WERI-Rb-1 (cell line): ENCODE data around the gene NDUFS5.

Experiments used
- DNase-seq: peaks from one replicate; pipeline ENCODE4 v3.0.0-alpha.2; 2020
- H3K27ac ChIP-seq: fragments of 250-450 bp; sonication (Bioruptor Pico); 2 replicates; pipeline ENCODE4 v1.5.1; 2020; ENCODE audit warnings: mild to moderate bottlenecking, moderate library complexity
- H3K27me3 ChIP-seq: fragments of 250-450 bp; sonication (Bioruptor Pico); 2 replicates; pipeline ENCODE4 v1.5.1; 2021; ENCODE audit warnings: mild to moderate bottlenecking, low read depth, moderate library complexity; ENCODE audit not compliant: insufficient read depth, severe bottlenecking
- H3K36me3 ChIP-seq: fragments of 250-450 bp; sonication (Bioruptor Pico); 2 replicates; pipeline ENCODE4 v1.5.1; 2020; ENCODE audit warnings: mild to moderate bottlenecking, moderate library complexity
- H3K4me3 ChIP-seq: 2 replicates; pipeline ENCODE4 v1.5.1; 2011; ENCODE audit warnings: low read depth, mild to moderate bottlenecking, control low read depth, low read length
- H3K9me3 ChIP-seq: fragments of 250-450 bp; sonication (Bioruptor Pico); 2 replicates; pipeline ENCODE4 v1.5.1; 2021; ENCODE audit warnings: mild to moderate bottlenecking, moderate library complexity; ENCODE audit not compliant: severe bottlenecking
- TF ChIP-seq, protein P1 (sequence below): IDR thresholded peaks from 2 replicates; pipeline ENCODE4 v1.5.1; 2011; ENCODE audit warnings: low read depth, mild to moderate bottlenecking, control low read depth, inconsistent platforms, low read length

Gene NDUFS5

DNA sequence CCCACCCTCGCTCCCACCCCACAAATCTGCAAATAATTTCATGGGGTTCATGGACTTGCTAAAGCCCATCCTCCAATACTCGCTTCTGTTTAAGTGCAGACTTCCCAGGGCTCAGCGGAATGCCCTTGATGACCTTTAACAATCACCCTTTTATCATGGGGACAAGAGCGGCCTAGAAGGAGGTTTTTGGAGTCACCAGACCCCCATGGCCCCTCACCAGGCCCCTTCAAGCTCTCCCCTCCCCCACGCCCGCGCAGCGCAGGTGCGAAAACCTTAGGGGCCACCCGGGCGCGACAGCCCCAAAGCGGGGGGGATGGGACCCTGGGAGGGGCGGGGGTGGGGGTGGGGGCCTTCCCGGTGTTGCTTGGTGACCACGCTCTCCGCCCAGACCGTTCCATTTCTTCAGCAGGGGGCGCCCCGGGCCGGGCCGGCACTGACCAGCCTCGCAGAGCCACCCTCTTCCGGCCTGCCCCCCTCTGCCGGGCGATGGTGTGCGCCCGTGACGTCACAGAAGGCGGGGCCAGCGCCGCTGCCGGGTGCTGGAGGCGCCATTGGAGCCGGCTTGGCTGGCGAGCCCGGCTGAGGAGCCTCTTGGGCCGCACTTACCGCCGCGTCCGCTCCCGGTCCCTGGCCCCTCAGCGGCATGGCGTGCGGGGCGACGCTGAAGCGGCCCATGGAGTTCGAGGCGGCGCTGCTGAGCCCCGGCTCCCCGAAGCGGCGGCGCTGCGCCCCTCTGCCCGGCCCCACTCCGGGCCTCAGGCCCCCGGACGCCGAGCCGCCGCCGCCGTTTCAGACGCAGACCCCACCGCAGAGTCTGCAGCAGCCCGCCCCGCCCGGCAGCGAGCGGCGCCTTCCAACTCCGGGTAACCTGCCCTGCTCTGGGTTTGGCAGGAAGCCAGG, 35.2 kb upstream of the NDUFS5 start, which contains the start of gene AKIRIN1:
TSS of gene AKIRIN1 (plus strand) at position 539 of the 900 bp plus-strand sequence. CDS start at position 644, 105 bp downstream.
- H3K9me3 ChIP-seq = no peaks in the 10 kb centered on the region
- no peaks in the 10 kb centered on the region for H3K27me3 ChIP-seq
- H3K36me3 ChIP-seq = peaks cover 29% of the 10 kb centered on the region
- TF ChIP-seq, protein P1, sequence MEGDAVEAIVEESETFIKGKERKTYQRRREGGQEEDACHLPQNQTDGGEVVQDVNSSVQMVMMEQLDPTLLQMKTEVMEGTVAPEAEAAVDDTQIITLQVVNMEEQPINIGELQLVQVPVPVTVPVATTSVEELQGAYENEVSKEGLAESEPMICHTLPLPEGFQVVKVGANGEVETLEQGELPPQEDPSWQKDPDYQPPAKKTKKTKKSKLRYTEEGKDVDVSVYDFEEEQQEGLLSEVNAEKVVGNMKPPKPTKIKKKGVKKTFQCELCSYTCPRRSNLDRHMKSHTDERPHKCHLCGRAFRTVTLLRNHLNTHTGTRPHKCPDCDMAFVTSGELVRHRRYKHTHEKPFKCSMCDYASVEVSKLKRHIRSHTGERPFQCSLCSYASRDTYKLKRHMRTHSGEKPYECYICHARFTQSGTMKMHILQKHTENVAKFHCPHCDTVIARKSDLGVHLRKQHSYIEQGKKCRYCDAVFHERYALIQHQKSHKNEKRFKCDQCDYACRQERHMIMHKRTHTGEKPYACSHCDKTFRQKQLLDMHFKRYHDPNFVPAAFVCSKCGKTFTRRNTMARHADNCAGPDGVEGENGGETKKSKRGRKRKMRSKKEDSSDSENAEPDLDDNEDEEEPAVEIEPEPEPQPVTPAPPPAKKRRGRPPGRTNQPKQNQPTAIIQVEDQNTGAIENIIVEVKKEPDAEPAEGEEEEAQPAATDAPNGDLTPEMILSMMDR = no peak
- H3K27ac ChIP-seq = peak within 1 kb of the TSS; percentile 91
- H3K4me3 ChIP-seq = peak within 1 kb of the TSS; percentile 96
- DNase-seq = peak; percentile 99

DNA sequence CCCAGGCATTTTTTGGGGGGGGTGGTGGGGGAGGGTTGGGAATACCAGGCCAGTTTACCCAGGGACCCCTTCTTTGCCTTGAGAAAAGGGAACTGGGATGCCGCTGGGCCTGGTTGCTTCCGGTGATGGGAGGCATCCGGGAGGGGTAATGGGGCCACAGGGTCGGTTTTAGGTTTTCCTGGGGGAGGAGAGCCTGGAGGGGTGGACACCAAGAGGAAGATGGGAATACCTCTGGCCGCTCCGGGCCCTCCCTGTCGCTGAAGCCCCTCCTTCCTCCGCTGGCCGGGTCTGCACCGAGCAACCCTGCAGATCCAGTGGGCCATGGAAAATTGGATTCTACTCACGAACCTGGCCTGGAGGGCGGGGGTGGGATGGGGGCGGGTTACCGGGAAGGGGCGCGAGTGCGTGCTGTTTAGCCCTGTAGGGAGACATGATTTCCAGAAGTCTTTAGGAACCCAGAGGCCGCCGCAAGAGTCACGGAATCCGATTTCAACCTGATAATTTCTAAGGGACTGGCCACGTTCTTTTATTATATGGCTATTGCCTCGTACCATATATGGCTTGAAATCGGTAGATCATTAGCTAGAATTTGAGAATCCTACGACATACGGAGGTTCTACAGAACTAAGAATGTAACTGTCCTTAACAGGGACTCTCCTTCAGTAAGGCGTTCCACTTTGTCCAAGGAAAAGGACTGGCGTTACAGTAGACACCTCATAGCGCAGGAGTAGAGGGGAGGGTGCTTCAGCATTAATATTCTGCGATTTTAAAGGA, 34.3 kb upstream of the NDUFS5 start:
- Histone ChIP-seq H3K27ac (peak overlapping the region; percentile 91), H3K9me3 (no peaks in the 10 kb centered on the region), H3K27me3 (no peaks in the 10 kb centered on the region), H3K4me3 (peak overlapping the region; percentile 96), H3K36me3 (peaks cover 31% of the 10 kb centered on the region)
- TF ChIP-seq, protein P1 = no peak
- DNase-seq = peak; percentile 42

DNA sequence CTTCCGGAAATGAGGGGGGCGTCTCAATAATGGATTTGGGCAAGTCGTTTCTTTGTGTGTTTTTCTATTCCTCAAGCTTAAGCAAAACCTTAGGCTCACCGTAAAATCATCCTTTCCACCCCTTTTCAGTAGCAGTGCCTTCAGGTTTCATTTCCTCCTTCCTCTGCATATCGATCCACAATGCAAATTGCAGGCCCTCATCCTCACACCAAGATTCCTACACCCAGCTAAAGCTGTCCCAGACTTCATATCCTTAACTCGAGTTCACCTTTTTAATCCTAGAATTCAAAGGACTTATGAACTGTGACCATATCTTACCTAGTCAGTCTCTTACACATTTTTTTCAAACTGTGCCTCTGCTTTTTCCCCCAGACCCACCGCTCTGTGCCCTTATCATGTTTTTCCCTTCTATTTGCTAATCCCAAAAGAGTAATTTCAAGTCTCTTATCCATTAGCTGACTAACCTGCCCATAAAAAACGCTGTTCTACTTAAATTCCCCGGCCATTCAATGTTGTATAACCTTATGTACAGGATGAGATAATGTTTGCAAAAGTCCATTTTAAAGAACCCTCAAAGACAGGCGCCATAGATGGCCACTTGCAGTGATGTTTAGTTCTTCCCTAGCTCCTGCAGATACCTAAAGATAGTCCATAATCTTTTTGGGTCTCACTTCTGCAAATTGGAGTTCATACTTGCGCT, 33.6 kb upstream of the NDUFS5 start:
- no peaks in the 10 kb centered on the region for H3K9me3 ChIP-seq
- TF ChIP-seq, protein P1 = no peak
- no peaks in the 10 kb centered on the region for H3K27me3 ChIP-seq
- no peak overlapping the region for H3K27ac ChIP-seq
- H3K4me3 ChIP-seq = peak overlapping the region; percentile 96
- no peak for DNase-seq
- H3K36me3 ChIP-seq = peaks cover 32% of the 10 kb centered on the region

DNA sequence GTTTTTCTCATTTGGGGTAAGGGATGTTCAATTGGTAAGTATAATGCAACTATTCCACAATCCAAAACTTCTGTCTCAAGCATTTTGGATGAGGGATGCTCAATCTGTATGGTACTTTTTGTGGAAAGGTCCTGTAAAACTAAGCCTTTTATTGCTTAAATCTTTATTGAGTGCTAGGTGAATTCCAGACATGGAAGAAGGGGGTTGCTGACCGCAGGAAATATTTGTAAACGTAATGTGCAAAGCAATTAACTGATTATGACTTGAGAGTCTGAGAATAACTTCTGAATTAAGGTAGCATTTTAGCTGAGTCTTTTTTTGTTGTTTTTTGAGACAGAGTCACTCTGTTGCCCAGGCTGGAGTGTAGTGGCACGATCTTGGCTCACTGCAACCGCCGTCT, 32.0 kb upstream of the NDUFS5 start:
- TF ChIP-seq, protein P1 = no peak

DNA sequence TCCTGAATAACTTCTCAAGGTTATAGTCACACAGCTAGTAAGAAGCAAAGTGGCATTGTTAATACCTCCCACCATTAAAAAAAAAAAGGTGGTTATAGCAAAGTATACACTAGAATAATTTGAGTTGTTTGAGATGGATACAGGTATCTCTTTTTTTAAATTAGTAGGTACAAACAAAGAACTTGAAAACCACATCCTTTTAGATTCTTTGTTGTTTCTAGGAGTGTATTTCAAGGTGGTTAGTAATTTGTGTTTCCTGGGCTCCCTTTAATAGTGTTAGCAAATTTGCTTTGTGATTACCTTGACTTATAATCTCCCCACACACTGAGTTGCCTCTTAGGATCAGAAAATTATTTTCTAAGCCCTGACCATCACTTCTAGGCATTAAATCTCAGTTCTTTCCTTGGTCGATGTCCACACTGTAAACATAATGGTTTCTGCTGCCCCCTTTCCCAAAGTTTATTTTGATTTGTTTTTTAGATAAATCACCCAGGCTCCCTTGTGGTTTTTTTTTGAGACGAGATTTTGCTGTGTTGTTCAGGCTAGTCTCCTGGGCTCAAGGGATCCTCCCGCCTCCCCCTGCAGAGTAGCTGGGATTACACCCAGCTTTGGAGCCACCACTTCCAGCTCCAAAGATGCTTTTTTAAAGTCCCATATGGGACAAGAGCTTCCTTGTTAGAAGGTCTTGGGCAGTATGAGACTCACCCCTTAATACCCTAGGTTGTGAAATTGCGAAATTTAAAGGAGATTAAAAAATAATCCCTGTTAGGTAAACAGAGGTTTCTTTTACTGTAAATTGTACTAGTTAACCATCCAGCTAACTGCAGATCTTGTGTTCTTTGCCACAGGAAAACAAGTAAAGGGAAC, 28.9 kb upstream of the NDUFS5 start:
- no peak overlapping the region for H3K27ac ChIP-seq
- H3K36me3 ChIP-seq = peaks cover 77% of the 10 kb centered on the region
- no peak overlapping the region for H3K4me3 ChIP-seq
- DNase-seq = peak; percentile 47
- H3K27me3 ChIP-seq = no peaks in the 10 kb centered on the region
- TF ChIP-seq, protein P1 = no peak
- no peaks in the 10 kb centered on the region for H3K9me3 ChIP-seq

More for the DNA sequence above, 32.0 kb upstream of the NDUFS5 start:
- no peak for DNase-seq
- no peaks in the 10 kb centered on the region for H3K9me3 ChIP-seq
- no peak overlapping the region for H3K4me3 ChIP-seq
- H3K27me3 ChIP-seq = no peaks in the 10 kb centered on the region
- no peak overlapping the region for H3K27ac ChIP-seq
- peaks cover 48% of the 10 kb centered on the region for H3K36me3 ChIP-seq
